Thoracic aorta (tissue), 2 donors: ENCODE measurements around the gene FUZ. TPM values are rescaled to one million over a fixed set of nuclear protein-coding genes. Genes with fewer than 3 reads are reported as not detected.

ENCODE experiments used
- ATAC-seq: fragments of 150-250 bp; one replicate; pipeline ENCODE4 v1.8.0; 2017; ENCODE audit warnings: low read depth; ENCODE audit not compliant: insufficient number of reproducible peaks, low FRiP score
- DNase-seq: peaks from one replicate; pipeline ENCODE4 v3.0.0-alpha.2; 2020; ENCODE audit warnings: low spot score
- H3K27ac ChIP-seq, 2 donors: fragments of 200-600 bp; sonication (generic); 1 replicate in 1 of 2; 2 replicates in 1 of 2; pipeline ENCODE4 v1.5.1; 2016; ENCODE audit warnings: mild to moderate bottlenecking in 2 of 2, moderate library complexity in 2 of 2
- H3K27me3 ChIP-seq: fragments of 200-600 bp; sonication (generic); replicated peaks from 2 replicates; pipeline ENCODE4 v1.6.0; 2016; ENCODE audit warnings: mild to moderate bottlenecking; ENCODE audit not compliant: insufficient read depth
- H3K36me3 ChIP-seq: fragments of 200-600 bp; sonication (generic); one replicate; pipeline ENCODE4 v1.5.1; 2016
- H3K4me1 ChIP-seq, 2 donors: fragments of 200-600 bp; sonication (generic); 1 replicate in 1 of 2; 2 replicates in 1 of 2; pipeline versions ENCODE4 v1.5.1 to v1.6.0; 2016; ENCODE audit warnings: low read depth in 2 of 2, mild to moderate bottlenecking in 1 of 2; ENCODE audit not compliant: control insufficient read depth in 1 of 2
- H3K4me3 ChIP-seq: fragments of 200-600 bp; sonication (generic); 2 replicates; pipeline ENCODE4 v1.5.1; 2016; ENCODE audit warnings: mild to moderate bottlenecking
- H3K9me3 ChIP-seq: fragments of 200-600 bp; sonication (generic); 2 replicates; pipeline ENCODE4 v1.5.1; 2016
- CTCF ChIP-seq: fragments of 200-600 bp; sonication (generic); IDR thresholded peaks from one replicate; pipeline ENCODE4 v1.5.1; 2019; ENCODE audit warnings: antibody characterized with exemption
- total RNA-seq, 2 donors: library from RNA; depleted of rRNA; stranded (reverse); fragments of >200 nt; gene quantifications; one replicate each; pipeline versions ENCODE4 v1.1.0 to v1.2.3, GENCODE V29; 2016

The FUZ gene
- total RNA-seq, 2 donors from 2014 or later = 23.6 to 27.3 TPM

GRCh38 chr19:49801966-49802661 lies 11.0 kb downstream of the FUZ start:
- no peak for TF ChIP-seq CTCF
- no peaks in the 10 kb centered on the region for H3K9me3 ChIP-seq
- H3K27me3 ChIP-seq = no peaks in the 10 kb centered on the region
- H3K27ac ChIP-seq = peak overlapping the region; percentile 5 to 37
- peaks cover 0 to 7% of the 10 kb centered on the region in 2 donors for H3K4me1 ChIP-seq
- H3K4me3 ChIP-seq = peak overlapping the region; percentile 48
- H3K36me3 ChIP-seq = peaks cover 49% of the 10 kb centered on the region
- DNase-seq (peak; percentile 75), ATAC-seq (no peak)

- Histone ChIP-seq H3K36me3 (peaks cover 55% of the 10 kb centered on the region), H3K27me3 (no peaks in the 10 kb centered on the region), H3K4me1 (peaks cover 0 to 7% of the 10 kb centered on the region in 2 donors), H3K9me3 (no peaks in the 10 kb centered on the region), H3K4me3 (no peak overlapping the region), H3K27ac (no peak overlapping the region)
- DNase-seq = no peak
- ATAC-seq = no peak
- TF ChIP-seq CTCF = no peak
Observed at GRCh38 chr19:49801401-49801888, 11.6 kb downstream of the FUZ start.

- no peak overlapping the region for H3K27ac ChIP-seq
- H3K4me3 ChIP-seq = no peak overlapping the region
- DNase-seq = no peak
- no peaks in the 10 kb centered on the region for H3K27me3 ChIP-seq
- peaks cover 0 to 7% of the 10 kb centered on the region in 2 donors for H3K4me1 ChIP-seq
- no peaks in the 10 kb centered on the region for H3K9me3 ChIP-seq
- no peak for TF ChIP-seq CTCF
- no peak for ATAC-seq
- peaks cover 61% of the 10 kb centered on the region for H3K36me3 ChIP-seq
Observed at GRCh38 chr19:49800771-49801170, 12.3 kb downstream of the FUZ start.

- ATAC-seq (no peak), DNase-seq (no peak)
- Histone ChIP-seq H3K4me3 (no peak overlapping the region), H3K4me1 (peaks cover 0 to 7% of the 10 kb centered on the region in 2 donors), H3K9me3 (no peaks in the 10 kb centered on the region), H3K36me3 (peaks cover 65% of the 10 kb centered on the region), H3K27ac (no peak overlapping the region), H3K27me3 (no peaks in the 10 kb centered on the region)
- no peak for TF ChIP-seq CTCF
Observed at GRCh38 chr19:49799798-49800376, 13.2 kb downstream of the FUZ start.

GRCh38 chr19:49799271-49799797 lies 13.8 kb downstream of the FUZ start:
- Histone ChIP-seq H3K9me3 (no peaks in the 10 kb centered on the region), H3K27me3 (no peaks in the 10 kb centered on the region), H3K27ac (no peak overlapping the region), H3K4me1 (peaks cover 0 to 7% of the 10 kb centered on the region in 2 donors), H3K36me3 (peaks cover 64% of the 10 kb centered on the region), H3K4me3 (no peak overlapping the region)
- ATAC-seq = no peak
- no peak for TF ChIP-seq CTCF
- no peak for DNase-seq
